DOHH2 (cell line): ENCODE results near the gene PCDH9.

Experiments
- H3F3A ChIP-seq: fragments of 200-600 bp; sonication (generic), shearing (Covaris generic); 2 replicates; pipeline ENCODE4 v1.6.0; 2016; ENCODE audit warnings: antibody characterized with exemption, mild to moderate bottlenecking; ENCODE audit not compliant: control insufficient read depth, insufficient read depth
- H3K27ac ChIP-seq: fragments of 200-600 bp; sonication (generic); 2 replicates; pipeline ENCODE4 v1.5.1; 2014; ENCODE audit warnings: low read depth, mild to moderate bottlenecking, low read length, moderate library complexity
- H3K27me3 ChIP-seq: fragments of 200-600 bp; sonication (generic); 2 replicates; pipeline ENCODE4 v1.6.1; 2014; ENCODE audit warnings: mild to moderate bottlenecking, low read length, mixed read lengths; ENCODE audit not compliant: control insufficient read depth
- H3K36me3 ChIP-seq: fragments of 200-600 bp; sonication (generic); 2 replicates; pipeline ENCODE4 v1.6.1; 2014; ENCODE audit warnings: mild to moderate bottlenecking, low read length, moderate library complexity, mixed read lengths; ENCODE audit not compliant: control insufficient read depth
- H3K4me1 ChIP-seq: fragments of 200-600 bp; sonication (generic); 2 replicates; pipeline ENCODE4 v1.6.1; 2014; ENCODE audit warnings: mild to moderate bottlenecking, low read length, mixed read lengths; ENCODE audit not compliant: control insufficient read depth
- H3K4me2 ChIP-seq: fragments of 200-600 bp; sonication (generic); 2 replicates; pipeline ENCODE4 v1.6.0; 2014; ENCODE audit warnings: mild to moderate bottlenecking, low read length, moderate library complexity
- H3K4me3 ChIP-seq: fragments of 200-600 bp; sonication (generic); 2 replicates; pipeline ENCODE4 v1.5.1; 2014; ENCODE audit warnings: mild to moderate bottlenecking, low read length, mixed read lengths
- H3K79me2 ChIP-seq: fragments of 200-600 bp; sonication (generic); 2 replicates; pipeline ENCODE4 v1.6.1; 2014; ENCODE audit warnings: mild to moderate bottlenecking, low read length, mixed read lengths; ENCODE audit not compliant: control insufficient read depth
- H3K9me2 ChIP-seq: fragments of 200-600 bp; sonication (generic); replicated peaks from 2 replicates; pipeline ENCODE4 v1.6.1; 2014; ENCODE audit warnings: mild to moderate bottlenecking, low read length, mixed read lengths; ENCODE audit not compliant: control insufficient read depth
- H3K9me3 ChIP-seq: fragments of 200-600 bp; sonication (generic); 2 replicates; pipeline ENCODE4 v1.6.1; 2014; ENCODE audit warnings: antibody characterized with exemption, low read length, mixed read lengths; ENCODE audit not compliant: control insufficient read depth, insufficient read depth
- H4K20me1 ChIP-seq: fragments of 200-600 bp; sonication (generic); 2 replicates; pipeline ENCODE4 v1.6.0; 2014; ENCODE audit warnings: low read depth, mild to moderate bottlenecking, antibody characterized with exemption, low read length, moderate library complexity; ENCODE audit not compliant: control insufficient read depth, insufficient read depth
- EZH2phosphoT487 ChIP-seq: fragments of 200-600 bp; sonication (generic); IDR thresholded peaks from 2 replicates; pipeline ENCODE4 v1.6.1; 2017; ENCODE audit warnings: borderline replicate concordance, mild to moderate bottlenecking, antibody characterized with exemption, low read length, moderate library complexity, mixed read lengths
- TF ChIP-seq, protein P1 (sequence below): fragments of 200-600 bp; sonication (generic); IDR thresholded peaks from one replicate; pipeline ENCODE4 v1.5.1; 2014; ENCODE audit warnings: antibody characterized with exemption, mild to moderate bottlenecking, low read depth, low read length; ENCODE audit not compliant: poor library complexity, severe bottlenecking

Gene PCDH9

GRCh38 chr13:66855131-66855530 lies 375.0 kb downstream of the PCDH9 start:
- Histone ChIP-seq H3K79me2 (no peaks in the 10 kb centered on the region), H3K4me2 (no peak overlapping the region), H3K4me1 (peaks cover 7% of the 10 kb centered on the region), H3K9me3 (0 out of 2 replicates have a peak, but pooled peaks cover 2% of the 10 kb centered on the region), H3K36me3 (no peaks in the 10 kb centered on the region), H3F3A (no peaks in the 10 kb centered on the region), H3K4me3 (no peak overlapping the region), H4K20me1 (no peaks in the 10 kb centered on the region), H3K27ac (no peak overlapping the region), H3K27me3 (no peaks in the 10 kb centered on the region), H3K9me2 (no peaks in the 10 kb centered on the region; the same call in 1 of the 2 replicates)
- TF ChIP-seq, protein P1, sequence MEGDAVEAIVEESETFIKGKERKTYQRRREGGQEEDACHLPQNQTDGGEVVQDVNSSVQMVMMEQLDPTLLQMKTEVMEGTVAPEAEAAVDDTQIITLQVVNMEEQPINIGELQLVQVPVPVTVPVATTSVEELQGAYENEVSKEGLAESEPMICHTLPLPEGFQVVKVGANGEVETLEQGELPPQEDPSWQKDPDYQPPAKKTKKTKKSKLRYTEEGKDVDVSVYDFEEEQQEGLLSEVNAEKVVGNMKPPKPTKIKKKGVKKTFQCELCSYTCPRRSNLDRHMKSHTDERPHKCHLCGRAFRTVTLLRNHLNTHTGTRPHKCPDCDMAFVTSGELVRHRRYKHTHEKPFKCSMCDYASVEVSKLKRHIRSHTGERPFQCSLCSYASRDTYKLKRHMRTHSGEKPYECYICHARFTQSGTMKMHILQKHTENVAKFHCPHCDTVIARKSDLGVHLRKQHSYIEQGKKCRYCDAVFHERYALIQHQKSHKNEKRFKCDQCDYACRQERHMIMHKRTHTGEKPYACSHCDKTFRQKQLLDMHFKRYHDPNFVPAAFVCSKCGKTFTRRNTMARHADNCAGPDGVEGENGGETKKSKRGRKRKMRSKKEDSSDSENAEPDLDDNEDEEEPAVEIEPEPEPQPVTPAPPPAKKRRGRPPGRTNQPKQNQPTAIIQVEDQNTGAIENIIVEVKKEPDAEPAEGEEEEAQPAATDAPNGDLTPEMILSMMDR = no peak
- TF ChIP-seq EZH2phosphoT487 = no peak

- Histone ChIP-seq H3K4me2 (no peak overlapping the region), H3F3A (no peaks in the 10 kb centered on the region), H3K36me3 (no peaks in the 10 kb centered on the region), H3K4me3 (no peak overlapping the region), H3K9me2 (no peaks in the 10 kb centered on the region; the same call in 1 of the 2 replicates), H3K27ac (no peak overlapping the region), H3K9me3 (no peaks in the 10 kb centered on the region), H3K27me3 (no peaks in the 10 kb centered on the region), H4K20me1 (no peaks in the 10 kb centered on the region), H3K79me2 (no peaks in the 10 kb centered on the region), H3K4me1 (peaks cover 7% of the 10 kb centered on the region)
- no peak for TF ChIP-seq EZH2phosphoT487
- TF ChIP-seq, protein P1 = no peak
Measured at GRCh38 chr13:66853564-66853963, 376.6 kb downstream of the PCDH9 start.

GRCh38 chr13:66849706-66850105 lies 380.4 kb downstream of the PCDH9 start:
- no peaks in the 10 kb centered on the region for H3K4me1 ChIP-seq
- no peak overlapping the region for H3K4me2 ChIP-seq
- H3K9me2 ChIP-seq = no peaks in the 10 kb centered on the region; the same call in 1 of the 2 replicates
- TF ChIP-seq, protein P1 = no peak
- no peak for TF ChIP-seq EZH2phosphoT487
- H3K4me3 ChIP-seq = no peak overlapping the region
- H3K36me3 ChIP-seq = no peaks in the 10 kb centered on the region
- no peak overlapping the region for H3K27ac ChIP-seq
- no peaks in the 10 kb centered on the region for H3F3A ChIP-seq
- no peaks in the 10 kb centered on the region for H3K79me2 ChIP-seq
- no peaks in the 10 kb centered on the region for H3K27me3 ChIP-seq
- no peaks in the 10 kb centered on the region for H4K20me1 ChIP-seq
- H3K9me3 ChIP-seq = no peaks in the 10 kb centered on the region

DNA sequence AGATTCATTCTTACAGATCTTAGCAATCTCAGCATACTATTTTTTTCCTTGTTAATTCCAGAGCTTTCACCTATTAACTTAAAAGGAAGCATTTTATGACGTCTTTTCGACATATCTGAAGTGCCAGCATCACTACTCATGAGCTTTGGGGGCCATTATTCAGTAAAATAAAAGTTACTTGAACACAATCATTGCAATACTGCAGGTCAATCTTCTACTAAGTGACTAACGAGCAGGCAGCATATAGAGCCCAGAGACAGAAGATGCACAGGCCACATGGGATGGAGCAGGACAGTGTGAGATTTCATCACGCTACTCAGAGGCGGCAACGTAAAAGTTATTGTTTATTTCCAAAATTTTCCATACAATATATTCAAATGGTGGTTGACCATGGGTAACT lies 382.6 kb downstream of the PCDH9 start:
- no peaks in the 10 kb centered on the region for H3K4me1 ChIP-seq
- H3K79me2 ChIP-seq = no peaks in the 10 kb centered on the region
- no peaks in the 10 kb centered on the region for H3F3A ChIP-seq
- H3K9me3 ChIP-seq = no peaks in the 10 kb centered on the region
- TF ChIP-seq, protein P1 = no peak
- TF ChIP-seq EZH2phosphoT487 = no peak
- no peaks in the 10 kb centered on the region for H4K20me1 ChIP-seq
- no peak overlapping the region for H3K27ac ChIP-seq
- no peaks in the 10 kb centered on the region for H3K9me2 ChIP-seq
- H3K4me2 ChIP-seq = no peak overlapping the region
- no peaks in the 10 kb centered on the region for H3K27me3 ChIP-seq
- no peaks in the 10 kb centered on the region for H3K36me3 ChIP-seq
- H3K4me3 ChIP-seq = no peak overlapping the region
